Measurements from ENCODE around the gene EFCAB11.

The EFCAB11 gene

DNA sequence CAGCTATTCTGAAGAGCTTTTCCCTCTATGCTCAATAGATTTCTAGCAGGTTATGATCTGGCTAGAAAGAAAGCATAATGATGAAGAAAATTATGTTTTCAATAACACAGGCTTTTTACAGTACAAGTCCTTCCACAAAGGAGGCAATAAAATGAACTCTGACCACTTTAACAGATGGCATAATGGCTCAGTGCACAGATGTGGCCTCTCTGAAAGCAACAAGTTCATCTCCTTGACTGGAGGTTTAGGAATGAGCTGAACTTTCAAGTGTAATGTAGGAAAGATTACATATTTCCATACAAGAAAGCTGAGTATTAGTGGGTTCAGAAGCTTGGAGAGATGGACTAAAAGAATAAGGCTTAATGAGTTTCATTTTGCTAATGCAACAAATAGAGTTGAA is 147.4 kb downstream of the EFCAB11 start:
- no peak for DNase-seq

DNA sequence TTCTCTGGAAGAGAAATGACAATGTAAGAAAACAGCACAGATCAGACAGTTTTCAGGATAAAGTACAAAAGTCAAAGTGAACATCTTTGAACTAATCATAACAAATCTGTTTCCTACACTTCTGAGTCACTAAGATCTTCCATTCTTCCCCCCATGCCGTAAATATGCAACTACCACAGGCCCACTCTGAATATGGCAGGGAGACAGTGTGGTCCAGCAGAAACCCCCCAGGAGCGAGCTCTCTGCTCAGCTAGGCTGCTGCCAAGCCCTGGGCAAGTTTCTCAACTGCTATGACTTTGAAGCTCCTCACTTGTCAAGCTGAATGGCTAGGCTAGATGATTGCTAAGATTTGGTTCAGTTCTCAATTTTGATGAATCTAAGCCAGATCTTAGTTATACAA is 148.1 kb downstream of the EFCAB11 start:
- DNase-seq, result no peak

- no peak for DNase-seq
Observed at GRCh38 chr14:89805501-89805900, 149.0 kb downstream of the EFCAB11 start.

GRCh38 chr14:89803542-89803941 is 151.0 kb downstream of the EFCAB11 start:
- DNase-seq, result no peak

GRCh38 chr14:89801136-89801535 is 153.4 kb downstream of the EFCAB11 start:
- DNase-seq, result no peak

DNA sequence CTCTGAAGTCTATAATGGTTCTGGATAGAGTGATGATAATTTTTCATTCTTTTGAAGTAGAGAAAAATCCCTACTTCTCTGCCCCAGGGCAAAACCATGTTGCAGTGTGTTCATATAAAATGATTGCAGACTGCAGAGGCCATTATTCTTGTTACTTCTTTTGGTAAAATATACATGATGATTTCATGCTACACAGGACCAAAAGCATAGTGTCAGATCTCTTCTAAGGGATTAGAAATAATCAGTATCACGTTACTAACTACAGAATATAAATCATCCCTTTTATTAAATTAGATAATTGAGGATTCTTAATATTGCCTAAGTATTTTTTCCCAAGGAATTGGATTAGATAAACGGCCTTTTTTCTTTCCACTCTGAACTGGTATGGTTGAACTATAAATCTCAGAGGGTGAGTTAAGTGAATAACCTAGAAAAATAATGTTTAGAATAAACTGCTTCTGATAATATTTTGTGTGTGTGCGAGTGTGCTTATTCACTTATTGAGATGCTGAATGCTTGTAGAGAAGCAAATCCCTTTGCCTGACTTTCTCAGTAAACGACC is 156.2 kb downstream of the EFCAB11 start:
- no peak for DNase-seq

DNA sequence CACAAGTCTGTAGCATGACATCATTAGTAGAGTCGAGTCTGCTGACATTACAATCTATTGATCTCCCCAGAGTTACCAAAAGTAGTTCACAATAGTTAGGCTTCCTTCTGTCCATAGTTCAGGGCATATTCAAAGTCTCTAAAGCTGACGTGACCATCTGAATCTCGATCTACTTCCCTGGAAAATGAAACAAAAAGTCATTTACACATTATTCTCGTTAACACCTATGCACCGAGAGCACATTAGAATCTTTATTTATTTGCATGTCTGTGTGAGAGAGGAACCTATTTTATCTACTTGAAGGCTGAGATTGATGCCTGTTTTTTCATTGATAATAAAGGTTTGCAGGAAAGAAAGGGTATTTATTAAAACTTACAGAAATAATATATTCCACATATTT is 157.4 kb downstream of the EFCAB11 start:
- no peak for DNase-seq

DNA sequence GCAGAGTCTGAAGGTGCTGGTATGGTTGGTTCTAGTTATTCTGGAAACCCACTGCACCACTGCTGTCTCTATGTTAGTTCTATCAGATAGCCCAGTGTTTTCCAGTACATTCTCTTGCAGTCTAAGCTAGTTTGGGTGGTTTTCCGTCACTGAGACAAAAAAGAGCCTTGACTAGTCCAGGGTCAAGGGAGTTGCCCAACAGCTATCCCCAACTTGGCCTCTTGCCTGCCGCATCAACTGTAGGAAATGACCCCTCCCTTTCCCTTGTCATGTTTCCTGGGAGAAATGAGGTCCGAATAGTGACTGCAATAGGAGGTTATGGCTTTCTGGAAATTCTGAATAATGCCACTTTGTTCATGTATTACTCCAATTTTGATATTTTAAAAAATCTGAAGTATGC is 160.4 kb downstream of the EFCAB11 start:
- no peak for DNase-seq

DNA sequence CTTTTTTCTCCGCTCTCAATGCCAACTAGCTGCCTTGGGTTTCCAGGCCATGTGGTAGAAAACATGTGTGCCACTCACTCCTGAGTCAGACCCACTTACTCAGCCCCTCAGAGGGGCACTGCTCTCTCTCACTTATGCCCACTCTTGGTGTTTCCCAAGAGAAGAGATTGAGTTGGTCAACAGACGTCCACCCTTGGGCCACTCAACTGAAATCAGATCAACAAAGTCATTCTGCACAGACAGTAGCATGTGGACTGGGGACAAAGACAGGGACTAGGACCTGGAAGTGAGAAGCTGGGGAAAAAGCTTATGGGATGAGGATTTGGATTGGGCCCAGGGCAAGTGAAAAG is 161.2 kb downstream of the EFCAB11 start:
- no peak for DNase-seq

- DNase-seq, result no peak
Observed at GRCh38 chr14:89792489-89793366, 161.8 kb downstream of the EFCAB11 start.

- no peak for DNase-seq
Observed at GRCh38 chr14:89787525-89787924, 167.0 kb downstream of the EFCAB11 start.

GRCh38 chr14:89781046-89781445 is 173.5 kb downstream of the EFCAB11 start:
- no peak for DNase-seq

- DNase-seq, result no peak
Observed at GRCh38 chr14:89779707-89780106, 174.8 kb downstream of the EFCAB11 start.

- no peak for DNase-seq
Observed at GRCh38 chr14:89775946-89776345, 178.6 kb downstream of the EFCAB11 start.

GRCh38 chr14:89775151-89775550 is 179.4 kb downstream of the EFCAB11 start:
- no peak for DNase-seq

DNA sequence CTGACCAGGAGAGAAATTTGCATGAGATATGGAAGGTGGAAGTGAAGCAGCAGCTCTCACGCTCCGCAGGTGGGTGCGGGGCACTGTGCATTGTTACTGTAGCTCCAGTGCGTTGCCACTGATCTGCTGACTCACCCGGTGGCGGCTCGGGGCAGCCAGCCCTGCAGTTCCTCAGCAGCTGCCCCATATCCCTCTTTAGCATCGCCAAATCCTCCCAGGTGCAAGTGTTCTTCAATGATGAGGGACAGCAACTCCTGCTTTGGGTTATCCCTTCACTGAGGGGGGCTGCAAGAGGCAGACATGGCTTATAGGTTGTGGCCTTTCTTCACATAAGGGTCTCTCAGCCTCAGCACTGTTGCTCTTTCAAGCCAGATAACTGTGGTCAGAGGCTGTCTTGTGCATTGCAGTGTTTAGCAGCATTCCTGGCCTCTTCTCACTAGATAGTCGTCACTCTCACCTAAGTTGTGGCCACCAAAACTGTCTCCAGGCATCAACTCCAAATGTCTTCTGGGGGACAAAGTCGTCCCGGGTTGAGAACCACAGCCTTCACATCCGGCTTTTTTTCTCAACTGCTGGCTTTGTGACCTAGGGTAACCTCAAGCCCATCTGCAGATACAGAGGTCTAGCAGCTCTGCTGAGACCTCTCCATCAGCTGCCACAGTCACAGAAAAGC is 180.8 kb downstream of the EFCAB11 start:
- peak; percentile 52 for DNase-seq

GRCh38 chr14:89773151-89773550 is 181.4 kb downstream of the EFCAB11 start:
- DNase-seq, result no peak

DNA sequence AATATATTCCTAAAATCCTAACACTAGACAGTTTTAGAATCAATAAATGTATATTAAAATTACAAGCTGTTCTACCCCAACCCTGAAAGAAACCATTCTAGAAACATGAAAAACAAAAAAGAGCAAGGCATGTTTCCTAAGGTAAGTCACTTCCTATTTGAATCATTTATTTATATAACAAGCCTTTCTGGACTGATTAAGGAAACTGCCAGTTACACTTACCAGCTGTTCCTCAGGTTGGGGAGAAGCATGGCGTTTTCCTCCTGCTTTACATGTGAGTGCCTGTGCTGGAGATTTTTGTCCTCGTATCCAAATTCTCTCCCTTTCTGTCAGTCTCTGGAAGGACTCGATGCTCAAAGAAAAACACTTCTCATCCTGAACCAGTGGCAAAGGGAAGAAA is 183.3 kb downstream of the EFCAB11 start:
- no peak for DNase-seq

DNA sequence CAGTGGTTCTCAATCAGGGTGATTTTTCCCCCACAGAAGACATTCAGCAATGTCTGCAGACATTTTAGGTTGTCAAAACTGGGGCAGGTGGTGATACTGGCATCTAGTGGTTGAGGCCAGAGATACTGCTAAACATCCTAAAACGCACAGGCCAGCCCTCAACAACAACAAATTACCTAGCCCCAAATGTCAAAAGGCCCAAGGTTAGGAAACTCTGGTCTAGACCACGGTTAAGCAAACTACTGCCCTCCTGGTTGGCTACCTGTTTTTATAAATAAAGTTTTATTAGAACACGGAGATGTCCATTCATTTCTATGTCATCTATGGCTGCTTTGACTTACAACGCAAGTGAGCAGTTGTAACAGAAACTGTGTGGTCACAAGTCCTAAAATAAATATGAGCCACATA is 186.7 kb downstream of the EFCAB11 start:
- DNase-seq, result peak; percentile 81

GRCh38 chr14:89767131-89767530 is 187.4 kb downstream of the EFCAB11 start:
- DNase-seq, result no peak

- no peak for DNase-seq
Observed at GRCh38 chr14:89765346-89765745, 189.2 kb downstream of the EFCAB11 start.

GRCh38 chr14:89760086-89760485 is 194.4 kb downstream of the EFCAB11 start:
- DNase-seq, result no peak

DNA sequence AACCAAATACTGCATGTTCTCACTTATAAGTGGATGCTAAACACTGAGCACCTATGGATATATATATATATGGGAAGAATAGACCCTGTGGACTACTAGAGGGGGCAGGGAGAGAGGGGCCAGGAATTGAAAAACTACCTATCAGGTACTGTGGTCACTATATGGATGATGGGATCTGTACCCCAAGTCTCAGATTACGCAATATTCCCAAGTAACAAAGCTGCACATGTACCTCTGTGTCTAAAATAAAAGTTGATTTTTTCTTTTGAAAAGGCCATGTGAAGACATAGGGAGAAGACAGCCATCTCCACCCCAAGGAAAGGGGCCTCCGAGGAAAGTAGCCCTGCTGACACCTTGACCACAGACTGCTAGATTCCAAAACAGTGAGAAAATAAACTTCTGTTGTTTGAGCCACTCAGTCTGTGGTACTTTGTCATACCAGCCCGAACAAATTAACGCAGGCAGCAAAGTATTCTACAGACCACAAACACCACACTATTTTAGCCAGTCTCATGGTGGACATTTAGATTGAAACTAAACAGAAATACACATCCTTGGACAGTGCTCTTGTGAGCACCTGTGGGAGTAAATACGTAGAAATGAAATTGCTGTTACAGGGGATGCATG is 197.1 kb downstream of the EFCAB11 start:
- DNase-seq, result no peak

GRCh38 chr14:89755816-89756215 is 198.7 kb downstream of the EFCAB11 start:
- DNase-seq, result no peak
